Urothelium cell line (cell line): ENCODE measurements around the gene ASTN2.

Experiments used
- DNase-seq: peaks from one replicate; pipeline ENCODE4 v3.0.0; 2011; ENCODE audit warnings: low spot score, mixed read lengths
- FAIRE-seq: peaks from 2 replicates; lab custom pipeline; 2011; peaks lifted over from hg19 to GRCh38; lab: Jason Lieb, UNC

ASTN2 gene

DNA sequence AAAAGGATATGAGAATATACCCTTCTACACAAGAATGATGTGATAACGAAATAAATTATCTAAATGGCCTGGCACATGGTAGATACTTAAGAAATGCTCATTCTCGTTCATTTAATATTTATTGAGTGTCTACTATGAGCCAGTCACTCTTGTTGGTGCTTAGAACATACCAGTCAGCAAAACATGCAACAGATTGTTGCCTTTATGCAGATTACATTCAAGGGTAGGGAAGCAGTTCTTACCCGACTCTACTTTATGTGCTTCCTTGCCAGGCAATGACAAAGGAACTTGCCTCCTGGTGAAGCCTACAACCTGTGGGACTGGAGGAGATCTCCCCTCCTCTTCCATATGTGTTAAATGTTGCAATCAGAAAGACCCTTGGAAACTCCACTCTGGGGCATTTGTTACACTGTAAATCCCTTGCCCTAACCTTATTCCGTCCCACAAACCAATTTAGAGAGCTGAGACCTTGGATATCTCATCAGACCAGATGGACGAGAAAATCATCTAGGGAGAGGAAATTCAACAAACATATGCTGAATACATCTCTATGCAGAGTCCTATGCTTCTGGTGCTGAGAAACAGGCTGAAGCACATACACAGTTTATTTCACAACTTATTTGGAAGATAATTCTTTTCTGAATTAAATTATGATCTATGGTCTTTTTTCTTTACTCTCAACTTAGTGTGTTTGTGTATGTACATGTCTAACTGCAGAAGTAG is 855.9 kb downstream of the ASTN2 start:
- FAIRE-seq = no peak
- no peak for DNase-seq

DNA sequence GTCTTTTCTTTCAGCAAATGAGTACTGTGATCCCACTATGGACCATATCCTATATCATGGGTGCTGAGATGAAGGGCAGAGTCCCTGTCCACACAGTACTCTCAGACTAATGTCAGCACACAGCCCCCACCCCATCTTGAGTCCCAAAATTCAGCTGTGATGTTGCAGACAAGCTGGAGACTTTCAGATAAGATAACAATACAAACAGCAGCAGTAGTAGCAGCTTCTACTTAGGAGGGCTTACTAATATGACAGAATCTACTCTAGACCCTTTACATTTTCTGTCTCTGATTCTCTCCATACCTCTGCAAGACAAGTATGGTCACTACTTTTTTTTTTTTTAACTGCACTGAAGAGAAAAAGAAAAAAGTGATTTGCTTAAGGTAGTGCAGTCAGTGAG is 856.8 kb downstream of the ASTN2 start:
- DNase-seq (no peak), FAIRE-seq (no peak)

DNA sequence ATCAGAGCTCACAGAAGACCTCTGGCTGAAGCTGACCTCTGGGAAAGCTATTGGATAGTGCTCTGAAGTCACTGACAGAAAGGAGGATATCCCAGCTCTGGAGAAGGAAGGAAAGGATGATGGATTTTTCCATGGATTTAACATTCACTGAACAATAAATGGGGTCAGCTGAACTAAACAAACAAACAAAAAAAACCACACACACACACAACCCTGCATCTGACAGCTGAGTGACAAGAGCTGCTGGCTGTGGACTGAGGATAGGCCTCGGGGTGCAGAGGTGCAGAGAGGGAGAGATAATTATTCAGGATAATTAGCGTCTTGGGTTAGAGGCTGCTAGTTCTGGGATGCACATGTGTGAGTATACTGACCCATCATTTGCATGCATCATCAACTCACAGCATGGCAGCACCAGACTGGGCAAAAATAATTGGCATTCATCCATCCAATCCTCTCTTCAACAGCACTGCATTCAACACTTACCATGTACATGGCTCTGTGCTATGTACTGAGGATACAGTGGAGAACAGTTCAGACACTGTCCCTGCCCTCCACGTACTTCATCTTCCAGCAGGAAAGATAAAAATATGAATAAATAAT is 859.2 kb downstream of the ASTN2 start:
- FAIRE-seq (no peak), DNase-seq (no peak)

DNA sequence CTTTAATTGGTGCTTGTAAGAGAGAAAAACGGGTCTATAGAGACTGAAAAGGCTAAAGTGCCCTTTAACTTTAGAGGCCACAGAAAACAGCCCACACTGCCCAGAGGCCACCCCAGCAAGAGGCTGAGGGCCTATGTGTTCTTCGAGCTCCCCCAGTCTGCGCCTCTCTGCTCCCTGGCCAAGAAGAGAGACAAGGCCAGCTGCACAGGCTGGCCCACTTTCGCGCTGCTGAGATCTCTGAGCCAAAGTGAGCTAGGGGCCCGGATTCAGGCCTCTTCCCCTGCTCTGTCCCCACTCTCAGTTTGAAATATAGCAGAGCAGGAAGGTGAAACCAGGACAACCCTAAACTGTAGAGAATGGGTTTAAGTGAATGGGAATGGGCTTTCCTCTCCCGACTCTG is 859.7 kb downstream of the ASTN2 start:
- no peak for DNase-seq
- no peak for FAIRE-seq

DNA sequence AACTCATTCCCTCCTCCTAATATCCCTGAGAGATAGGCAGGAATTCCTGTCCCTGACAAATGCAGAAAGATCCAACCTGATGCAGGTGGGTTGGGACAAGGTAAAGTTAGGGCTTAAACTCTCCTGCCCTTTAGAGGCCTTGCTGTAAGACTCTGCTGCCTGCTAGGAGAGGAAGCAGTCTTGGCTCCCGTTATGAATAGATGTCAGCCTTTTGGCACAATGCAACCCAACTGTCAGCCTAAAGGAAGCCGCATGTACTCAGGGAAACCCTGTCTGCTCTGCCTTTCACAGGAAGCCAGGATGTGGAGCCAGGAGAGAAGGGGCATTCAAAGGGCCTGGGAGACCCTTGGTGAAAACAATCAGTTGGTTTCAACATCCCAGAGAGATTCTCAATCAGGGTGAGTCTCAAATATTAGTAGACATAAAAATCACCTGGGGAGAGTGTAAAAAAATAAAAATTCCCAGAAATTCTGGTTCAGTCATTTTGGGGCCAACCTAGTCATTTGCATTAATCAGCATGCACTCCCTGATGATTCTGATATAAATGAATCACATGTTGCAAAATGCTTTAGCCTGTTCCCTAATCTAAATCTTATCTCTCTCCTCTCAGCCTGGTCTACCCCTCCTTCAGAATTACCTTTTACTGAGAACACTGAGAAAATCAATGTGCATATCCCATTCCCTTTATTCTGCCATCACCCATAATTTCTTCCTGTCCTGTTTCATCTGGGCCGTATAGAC is 864.0 kb downstream of the ASTN2 start:
- DNase-seq = no peak
- FAIRE-seq = no peak

DNA sequence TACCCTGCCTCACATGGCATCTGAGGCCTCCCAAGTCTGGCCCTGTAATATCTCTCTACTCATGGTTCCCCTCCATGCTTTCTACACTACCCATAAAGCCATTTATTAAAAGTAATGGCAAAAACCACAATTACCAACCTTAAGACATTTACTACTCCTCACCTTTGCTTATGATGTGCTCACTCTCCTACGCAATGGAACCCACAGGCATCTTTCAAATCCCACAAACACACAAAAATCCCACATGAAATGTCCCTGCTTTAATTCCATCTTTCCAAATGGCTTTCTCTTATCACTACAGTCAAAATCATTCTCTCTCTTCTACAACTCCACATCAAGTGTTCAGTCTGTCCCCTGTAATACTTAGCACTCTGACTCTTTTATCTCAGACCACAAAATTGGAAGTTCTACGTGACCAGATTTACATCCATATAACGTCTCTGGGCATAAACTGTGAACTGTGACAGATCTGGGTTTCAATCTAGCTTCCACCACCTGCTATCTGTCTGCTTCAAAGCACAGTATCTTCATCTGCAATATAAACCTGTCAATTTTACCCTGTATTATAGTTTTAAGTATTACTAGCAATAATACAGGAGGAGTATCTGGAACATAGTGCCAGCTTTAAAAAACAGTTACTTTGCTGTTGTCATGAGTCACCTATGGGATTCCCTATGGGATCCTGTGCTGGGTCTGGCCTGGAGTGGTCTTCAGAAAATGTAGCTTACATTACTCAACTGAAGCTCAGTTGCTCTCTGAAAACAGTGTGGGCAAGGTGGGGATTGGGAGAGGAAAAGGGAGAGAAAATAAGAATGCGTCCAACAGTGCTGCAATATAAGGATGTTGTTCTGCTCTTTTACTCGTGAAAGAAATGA is 864.8 kb downstream of the ASTN2 start:
- DNase-seq (no peak), FAIRE-seq (no peak)

DNA sequence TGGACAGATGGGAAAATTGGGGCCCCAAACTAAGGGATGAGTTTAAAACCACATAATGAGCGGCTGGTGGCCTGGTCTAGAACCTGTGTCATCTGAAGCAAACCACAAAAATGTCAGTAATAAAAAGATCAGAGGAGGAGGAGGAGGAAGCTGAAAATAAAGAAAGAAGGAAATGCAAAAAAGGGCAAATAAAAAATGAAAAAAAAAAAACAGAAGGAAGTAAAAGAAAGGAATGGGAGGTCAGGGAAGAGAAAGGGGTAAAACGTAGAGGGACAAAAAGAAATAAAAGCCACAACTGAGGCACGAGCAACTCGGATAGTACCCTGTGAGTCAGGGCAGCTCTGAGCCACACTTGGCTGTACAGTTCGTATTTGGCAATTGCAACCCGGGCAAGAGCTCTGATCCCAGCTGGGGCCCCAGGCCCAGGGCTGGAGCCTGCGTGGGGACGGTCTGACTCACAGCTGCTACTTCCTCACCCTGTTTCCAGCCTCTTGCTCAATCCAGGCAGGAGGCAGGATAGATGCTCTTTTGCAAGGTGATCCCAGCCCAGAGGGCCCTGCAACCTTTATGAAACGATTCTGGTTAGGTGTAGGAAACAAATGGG is 865.7 kb downstream of the ASTN2 start:
- peak; percentile 90 for DNase-seq
- no peak for FAIRE-seq

DNA sequence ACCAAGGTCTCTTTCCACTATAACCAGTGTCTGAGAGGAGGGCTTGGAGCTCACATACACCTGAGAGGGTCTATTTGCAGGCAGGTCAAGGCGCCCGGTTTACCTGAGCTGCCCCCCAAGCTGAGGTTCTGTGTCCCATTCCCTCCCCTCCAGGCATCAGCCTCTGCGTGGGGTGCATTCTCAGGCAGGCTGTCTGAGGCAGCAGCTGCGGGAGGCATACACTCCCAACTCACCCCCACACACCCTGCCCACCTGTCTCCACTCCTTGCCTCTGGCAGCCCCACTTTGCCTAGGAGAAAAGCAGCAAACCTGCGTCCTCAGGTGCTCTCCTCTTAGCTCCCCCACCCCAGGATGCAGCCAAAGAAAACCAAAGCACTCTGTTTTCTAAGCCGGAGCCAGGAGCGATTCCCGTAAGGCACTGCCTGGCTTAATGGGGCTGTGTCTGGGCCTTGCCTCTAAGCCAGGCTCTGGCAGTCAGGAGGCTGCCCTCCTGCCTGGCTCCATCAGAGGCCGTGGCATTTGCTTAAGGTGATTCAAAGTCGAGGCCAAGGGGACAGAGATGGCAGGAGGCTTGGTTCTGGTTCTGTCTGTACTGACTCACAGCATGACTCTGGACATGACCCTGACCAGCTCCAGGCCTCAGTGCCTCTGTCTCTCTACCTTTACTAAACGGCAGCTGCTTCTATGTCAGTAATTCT is 867.0 kb downstream of the ASTN2 start:
- FAIRE-seq (no peak), DNase-seq (no peak)

DNA sequence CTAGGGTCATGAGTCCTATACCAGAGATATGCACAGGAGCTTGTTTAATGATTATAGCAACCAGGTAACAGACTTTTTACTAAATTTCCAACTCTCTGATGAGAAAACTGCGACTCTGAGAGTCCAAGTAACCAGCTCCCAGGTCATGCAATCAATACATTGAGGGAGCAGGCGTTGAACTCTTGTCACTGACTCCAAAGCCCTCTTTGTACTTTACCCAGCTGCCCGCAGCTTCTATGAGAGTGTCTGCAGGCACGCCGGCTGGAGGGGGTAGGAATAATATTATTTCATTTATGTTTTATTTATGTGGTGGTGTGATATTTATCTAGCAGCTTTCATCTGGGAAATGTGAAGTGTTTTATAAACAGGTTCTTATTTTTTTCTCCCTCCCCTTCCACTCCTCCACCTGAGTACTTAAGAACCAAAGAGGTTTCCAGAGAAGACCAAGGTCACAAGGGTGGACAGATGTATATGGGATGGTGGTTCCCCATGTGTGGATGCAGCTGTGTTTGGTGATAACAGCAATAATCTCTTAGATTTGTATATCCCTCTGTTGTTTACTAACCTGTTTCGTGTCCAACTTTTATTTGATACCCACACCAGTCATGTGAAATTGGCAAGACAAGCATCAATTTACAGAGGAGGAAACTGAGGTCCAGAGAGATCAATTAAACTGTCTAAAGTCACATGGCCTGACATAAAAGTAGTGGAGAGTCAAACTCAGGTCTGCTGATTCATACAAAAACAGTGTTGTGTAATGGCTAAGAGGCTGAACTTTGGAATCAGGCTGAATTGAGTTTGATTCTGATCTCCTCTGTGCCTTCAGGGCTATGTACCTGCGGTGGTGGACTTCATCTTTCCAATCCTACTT is 867.9 kb downstream of the ASTN2 start:
- no peak for FAIRE-seq
- DNase-seq = no peak

DNA sequence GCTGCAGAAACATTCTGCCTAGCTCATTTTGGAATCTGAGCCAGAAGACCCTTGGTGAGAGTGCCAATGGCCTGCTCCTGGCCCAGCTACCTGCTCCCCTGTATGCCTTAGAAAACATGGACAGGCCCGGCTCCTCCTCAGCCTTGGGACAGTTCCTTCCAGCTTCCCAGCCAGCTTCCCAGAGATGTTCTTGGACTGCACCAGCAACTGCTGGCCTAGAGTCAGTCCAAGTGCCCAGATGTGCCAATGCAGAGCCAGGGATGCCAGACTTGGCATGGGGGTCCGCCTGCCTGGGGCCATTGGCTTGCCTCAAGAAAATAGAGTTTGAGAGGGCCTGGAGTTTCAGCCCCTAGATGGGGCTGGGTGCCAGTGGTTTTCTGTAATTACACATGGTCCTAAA is 870.0 kb downstream of the ASTN2 start:
- no peak for DNase-seq
- FAIRE-seq = no peak

DNA sequence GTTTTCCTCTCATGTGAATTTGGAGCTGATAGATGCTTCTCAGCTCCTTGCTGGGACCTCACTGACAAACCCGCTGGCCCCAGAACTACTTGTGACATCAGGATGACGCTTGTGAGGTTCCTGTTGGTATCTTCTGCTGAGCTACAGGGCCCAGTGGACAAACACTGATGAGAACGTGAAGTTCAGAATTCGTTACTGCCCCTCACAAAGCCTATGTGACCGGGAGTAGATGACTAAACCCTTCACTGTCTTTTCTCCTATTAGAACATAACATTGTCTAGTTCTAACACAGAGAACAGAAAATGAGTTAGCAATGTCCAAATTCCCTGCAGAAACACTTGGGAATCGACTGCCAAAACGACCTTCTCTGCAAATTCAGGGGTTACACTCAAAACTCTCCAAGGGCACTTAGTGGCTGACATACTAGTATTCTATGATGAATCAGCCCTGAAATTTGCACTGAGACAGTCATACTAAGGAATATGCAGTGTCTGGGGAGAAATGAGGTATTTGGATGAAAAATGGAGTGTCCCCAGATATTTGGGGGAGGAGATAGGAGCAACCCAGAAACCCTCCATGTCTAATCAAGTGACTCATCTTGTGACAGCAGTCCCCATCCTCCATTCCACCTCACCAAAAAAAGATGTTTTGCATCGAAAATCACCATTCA is 871.0 kb downstream of the ASTN2 start:
- DNase-seq = no peak
- FAIRE-seq = no peak

DNA sequence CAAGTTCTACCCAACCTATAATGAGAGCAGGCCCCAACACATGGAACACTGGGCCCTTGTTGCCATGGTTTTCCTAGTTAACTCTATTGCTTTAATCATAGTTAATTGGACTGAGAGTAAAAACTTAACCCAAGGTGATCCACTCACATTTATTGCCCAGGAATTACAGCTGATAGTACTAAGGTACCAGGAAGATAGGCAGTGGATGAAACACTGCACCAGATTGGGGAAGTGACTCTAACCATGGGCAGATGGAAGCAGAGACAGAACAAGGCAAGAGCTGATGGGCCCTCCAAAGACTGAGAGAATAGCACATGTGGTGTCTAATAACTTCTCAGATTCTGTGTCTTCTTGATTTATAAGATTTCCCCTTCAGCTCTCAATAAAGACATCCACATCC is 873.5 kb downstream of the ASTN2 start:
- no peak for FAIRE-seq
- DNase-seq = no peak

DNA sequence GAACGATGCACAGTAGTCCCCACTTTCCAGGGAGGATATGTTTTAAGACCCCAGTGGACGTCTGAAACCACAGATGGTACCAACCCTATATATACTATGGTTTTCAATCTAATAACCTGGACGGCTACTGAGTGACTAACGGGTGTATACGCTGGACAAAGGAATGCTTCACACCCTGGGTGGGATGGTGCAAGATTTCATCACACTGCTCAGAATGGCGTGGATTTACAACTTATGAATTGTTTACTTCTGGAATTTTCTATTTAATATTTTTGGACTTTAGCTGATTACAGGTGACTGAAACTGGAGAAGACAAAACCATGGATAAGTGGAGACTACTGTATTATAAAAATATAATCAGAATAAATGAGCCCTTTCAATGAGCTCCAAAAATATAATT is 875.3 kb downstream of the ASTN2 start:
- no peak for FAIRE-seq
- DNase-seq = no peak

DNA sequence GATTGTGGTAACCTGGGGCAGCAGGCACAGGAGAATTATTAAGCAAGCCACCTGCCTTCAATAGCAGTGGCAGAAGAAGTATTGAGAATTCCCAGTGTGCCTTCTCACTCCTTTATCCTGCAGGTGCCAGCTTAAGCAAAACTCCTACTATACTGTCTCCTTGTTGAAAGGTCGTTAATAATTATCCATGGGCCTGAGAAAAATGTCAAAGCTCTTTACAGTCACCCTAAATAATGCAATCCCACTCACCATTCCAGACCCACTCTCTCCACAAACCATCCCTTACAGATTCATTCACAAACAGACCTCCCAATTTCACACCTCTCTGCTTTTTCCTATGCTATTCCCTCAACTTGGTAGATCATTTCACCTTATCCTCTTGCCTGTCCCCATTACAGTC is 889.2 kb downstream of the ASTN2 start:
- FAIRE-seq (no peak), DNase-seq (no peak)

DNA sequence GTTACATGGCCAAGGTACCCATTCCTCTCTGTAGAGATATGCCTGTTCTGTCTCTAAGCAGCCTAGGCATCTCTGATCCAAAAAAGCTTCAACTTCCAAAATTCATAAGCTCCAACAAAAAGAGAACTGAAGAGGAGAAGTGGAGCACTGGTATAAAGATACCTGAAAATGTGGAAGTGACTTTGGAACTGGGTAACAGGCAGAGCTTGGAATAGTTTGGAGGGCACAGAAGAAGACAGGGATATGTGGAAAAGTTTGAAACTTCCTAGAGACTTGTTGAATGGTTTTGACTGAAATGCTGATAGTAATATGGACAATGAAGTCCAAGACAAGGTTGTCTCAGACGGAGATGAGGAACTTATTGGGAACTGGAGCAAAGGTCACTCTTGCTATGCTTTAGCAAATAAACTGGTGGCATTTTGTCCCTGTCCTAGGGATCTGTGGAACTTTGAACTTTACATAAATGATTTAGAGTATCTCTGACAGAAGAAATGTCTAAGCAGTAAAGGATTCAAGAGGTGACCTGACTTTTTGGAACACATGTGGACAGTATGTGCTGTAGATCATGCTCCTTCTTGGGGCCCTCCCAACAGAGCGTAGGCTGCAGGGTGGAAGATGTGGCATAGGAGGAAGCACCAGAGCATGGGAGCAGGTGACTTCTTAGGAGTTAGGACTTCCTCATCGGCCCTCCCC is 889.9 kb downstream of the ASTN2 start:
- DNase-seq (no peak), FAIRE-seq (no peak)

DNA sequence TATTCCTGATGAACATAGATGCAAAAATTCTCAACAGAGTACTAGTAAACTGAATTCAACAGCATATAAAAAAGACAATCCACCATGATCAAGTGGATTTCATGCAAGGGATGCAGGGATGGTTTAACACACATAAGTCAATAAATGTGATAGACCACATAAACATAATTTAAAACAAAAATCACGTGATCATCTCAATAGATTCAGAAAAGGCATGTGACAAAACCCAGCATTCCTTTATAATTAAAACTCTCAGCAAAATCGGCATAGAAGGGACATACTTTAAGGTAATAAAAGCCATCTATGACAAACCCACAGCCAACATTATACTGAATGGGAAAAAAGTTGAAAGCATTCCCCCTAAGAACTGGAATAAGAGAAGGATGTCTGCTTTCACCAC is 894.6 kb downstream of the ASTN2 start:
- FAIRE-seq (no peak), DNase-seq (no peak)

DNA sequence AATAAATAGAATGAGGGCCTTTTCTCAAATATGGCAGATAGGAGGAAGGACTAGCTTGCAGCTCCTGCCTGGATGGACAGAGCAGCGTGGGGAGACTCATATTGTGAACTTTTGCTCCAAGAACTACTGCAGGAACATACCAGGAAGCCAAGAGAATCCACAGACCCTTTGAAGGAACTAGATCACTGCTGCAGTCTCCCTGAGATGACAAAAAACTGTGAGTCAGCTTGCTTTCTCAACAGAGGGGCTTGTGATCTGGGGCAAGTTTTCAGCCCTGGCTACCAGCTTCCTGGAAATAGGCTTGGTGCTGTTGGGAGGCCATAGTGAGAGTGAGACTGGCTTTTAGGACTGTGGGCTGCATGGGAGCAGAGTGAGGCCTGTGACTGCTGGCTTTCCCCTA is 898.4 kb downstream of the ASTN2 start:
- FAIRE-seq (no peak), DNase-seq (no peak)

DNA sequence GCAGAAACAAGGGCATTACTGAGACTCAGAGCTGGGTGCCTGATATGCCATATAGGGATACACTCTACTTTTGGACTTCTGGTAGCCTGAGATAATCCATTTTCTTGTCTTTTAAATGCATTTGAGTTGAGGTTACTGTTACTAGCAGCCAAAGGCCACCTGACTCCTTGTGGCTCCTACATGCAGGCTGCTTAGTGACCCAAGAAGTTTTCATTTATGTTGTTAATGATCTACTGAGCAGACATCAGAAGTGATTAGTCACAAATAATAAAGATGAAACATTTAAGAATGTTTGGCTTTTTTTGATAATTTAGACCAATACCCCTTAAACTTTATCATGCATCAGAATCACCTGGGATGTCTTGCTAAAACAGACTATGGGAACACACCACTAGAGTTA is 899.3 kb downstream of the ASTN2 start:
- no peak for DNase-seq
- FAIRE-seq = no peak
